Loucy (cell line): ENCODE measurements around the gene C17orf113.

Source experiments
- H2AFZ ChIP-seq: fragments of 200-600 bp; sonication (generic); 2 replicates; pipeline ENCODE4 v1.6.0; 2016; ENCODE audit warnings: antibody characterized with exemption, mild to moderate bottlenecking, low read length, moderate library complexity
- H3F3A ChIP-seq: fragments of 200-600 bp; 2 replicates; pipeline ENCODE4 v1.6.0; 2016; ENCODE audit warnings: antibody characterized with exemption, low read depth, mild to moderate bottlenecking
- H3K27me3 ChIP-seq: fragments of 200-600 bp; sonication (generic); 2 replicates; pipeline ENCODE4 v1.6.1; 2014; ENCODE audit warnings: low read length, mild to moderate bottlenecking; ENCODE audit not compliant: insufficient read depth, poor library complexity, severe bottlenecking
- H3K36me3 ChIP-seq: fragments of 200-600 bp; sonication (generic); 2 replicates; pipeline ENCODE4 v1.6.1; 2016; ENCODE audit warnings: low read length; ENCODE audit not compliant: insufficient read depth
- H3K4me1 ChIP-seq: fragments of 200-600 bp; sonication (generic); 2 replicates; pipeline ENCODE4 v1.5.1; 2014; ENCODE audit warnings: low read length, mild to moderate bottlenecking; ENCODE audit not compliant: insufficient read depth, poor library complexity, severe bottlenecking
- H3K4me2 ChIP-seq: fragments of 200-600 bp; sonication (generic); 2 replicates; pipeline ENCODE4 v1.6.0; 2014; ENCODE audit warnings: antibody characterized with exemption, low read length, low read depth, mild to moderate bottlenecking; ENCODE audit not compliant: poor library complexity, severe bottlenecking
- H3K4me3 ChIP-seq: fragments of 200-600 bp; sonication (generic); 2 replicates; pipeline ENCODE4 v1.5.1; 2014; ENCODE audit warnings: low read length, mild to moderate bottlenecking, mixed read lengths; ENCODE audit not compliant: poor library complexity, severe bottlenecking
- H3K79me2 ChIP-seq: fragments of 200-600 bp; sonication (generic); 2 replicates; pipeline ENCODE4 v1.6.1; 2014; ENCODE audit warnings: low read length; ENCODE audit not compliant: insufficient read depth
- H3K9ac ChIP-seq: fragments of 200-600 bp; sonication (generic); 2 replicates; pipeline ENCODE4 v1.6.0; 2014; ENCODE audit warnings: mild to moderate bottlenecking, low read depth, low read length, moderate library complexity; ENCODE audit not compliant: poor library complexity, severe bottlenecking
- H3K9me2 ChIP-seq: fragments of 200-600 bp; sonication (generic); replicated peaks from 2 replicates; pipeline ENCODE4 v1.6.1; 2016; ENCODE audit warnings: low read depth, low read length, mixed read lengths
- H3K9me3 ChIP-seq: fragments of 200-600 bp; sonication (generic); 2 replicates; pipeline ENCODE4 v1.6.1; 2014; ENCODE audit warnings: mild to moderate bottlenecking, antibody characterized with exemption, low read length, low read depth; ENCODE audit not compliant: insufficient read depth
- H4K20me1 ChIP-seq: fragments of 200-600 bp; sonication (generic); 2 replicates; pipeline ENCODE4 v1.6.0; 2014; ENCODE audit warnings: antibody characterized with exemption, low read length, mild to moderate bottlenecking; ENCODE audit not compliant: insufficient read depth, poor library complexity, severe bottlenecking
- CTCF ChIP-seq: fragments of 200-600 bp; sonication (generic); conservative IDR thresholded peaks from 2 replicates; pipeline ENCODE4 v1.5.1; 2014; ENCODE audit warnings: mild to moderate bottlenecking, antibody characterized with exemption, low read length
- EZH2phosphoT487 ChIP-seq: fragments of 200-600 bp; IDR thresholded peaks from 2 replicates; pipeline ENCODE4 v1.6.1; 2018; ENCODE audit warnings: antibody characterized with exemption, mild to moderate bottlenecking, moderate library complexity, borderline replicate concordance

Gene C17orf113

GRCh38 chr17:42039794-42040763 is 10.3 kb downstream of the C17orf113 start:
- H4K20me1 ChIP-seq = no peaks in the 10 kb centered on the region
- H2AFZ ChIP-seq = no peak overlapping the region
- no peaks in the 10 kb centered on the region for H3K9me2 ChIP-seq
- no peaks in the 10 kb centered on the region for H3K4me1 ChIP-seq
- H3K9ac ChIP-seq = no peak overlapping the region
- no peaks in the 10 kb centered on the region for H3K27me3 ChIP-seq
- TF ChIP-seq EZH2phosphoT487 (no peak), CTCF (no peak)
- H3K79me2 ChIP-seq = no peaks in the 10 kb centered on the region
- H3F3A ChIP-seq = no peaks in the 10 kb centered on the region
- H3K4me2 ChIP-seq = no peak overlapping the region
- no peaks in the 10 kb centered on the region for H3K9me3 ChIP-seq
- H3K36me3 ChIP-seq = no peaks in the 10 kb centered on the region
- no peak overlapping the region for H3K4me3 ChIP-seq

GRCh38 chr17:42038221-42038973 is 12.0 kb downstream of the C17orf113 start:
- Histone ChIP-seq H3K4me2 (no peak overlapping the region), H3F3A (no peaks in the 10 kb centered on the region), H3K9ac (no peak overlapping the region), H3K9me2 (no peaks in the 10 kb centered on the region), H4K20me1 (no peaks in the 10 kb centered on the region), H2AFZ (no peak overlapping the region), H3K4me1 (peaks cover 6% of the 10 kb centered on the region), H3K4me3 (no peak overlapping the region), H3K79me2 (no peaks in the 10 kb centered on the region), H3K36me3 (no peaks in the 10 kb centered on the region), H3K27me3 (no peaks in the 10 kb centered on the region), H3K9me3 (no peaks in the 10 kb centered on the region)
- TF ChIP-seq EZH2phosphoT487 (no peak), CTCF (no peak)

GRCh38 chr17:42034059-42034458 is 16.3 kb downstream of the C17orf113 start:
- H4K20me1 ChIP-seq = no peaks in the 10 kb centered on the region
- H3K9ac ChIP-seq = no peak overlapping the region
- no peaks in the 10 kb centered on the region for H3K36me3 ChIP-seq
- H3K79me2 ChIP-seq = no peaks in the 10 kb centered on the region
- TF ChIP-seq CTCF (no peak), EZH2phosphoT487 (no peak)
- no peaks in the 10 kb centered on the region for H3K9me2 ChIP-seq
- H3F3A ChIP-seq = no peaks in the 10 kb centered on the region
- H3K27me3 ChIP-seq = no peaks in the 10 kb centered on the region
- no peak overlapping the region for H3K4me3 ChIP-seq
- H3K9me3 ChIP-seq = no peaks in the 10 kb centered on the region
- peaks cover 6% of the 10 kb centered on the region for H3K4me1 ChIP-seq
- no peak overlapping the region; the same call in 1 of the 2 replicates for H2AFZ ChIP-seq
- H3K4me2 ChIP-seq = no peak overlapping the region
